ENCODE data around the gene THAP8.
"Not testable (repeated sequence)": the region's sequence is repeated elsewhere in the genome, so short reads cannot be mapped to it uniquely, and the experiment has no call there.

The THAP8 gene

DNA sequence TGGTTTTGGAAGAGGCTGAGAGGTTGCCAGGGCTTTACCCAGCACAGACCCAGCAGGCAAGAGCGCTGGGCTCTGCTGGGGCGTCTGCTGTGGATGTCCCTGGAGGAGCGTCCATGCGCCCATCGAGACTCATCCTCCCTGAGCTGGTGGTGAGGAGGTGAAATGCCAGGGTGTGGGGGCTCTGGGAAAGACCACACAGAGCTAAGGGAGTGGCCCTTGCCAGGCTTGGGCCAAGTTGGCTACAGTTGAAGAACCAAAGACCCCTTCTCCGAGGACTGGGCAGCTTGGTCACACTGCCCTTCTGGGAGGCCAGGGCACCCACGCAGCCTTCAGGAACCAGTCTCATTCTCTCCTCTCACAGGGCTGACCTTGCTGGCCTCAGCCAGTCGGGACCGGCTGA is 32.2 kb upstream of the THAP8 start:
- Histone ChIP-seq H3K4me1 (ENCODE audit: insufficient read depth, low read length) (no peaks in the 10 kb centered on the region), H3K27ac (ENCODE audit: low read length) (no peak overlapping the region), H3K27me3 (ENCODE audit: insufficient read depth, low read length) (no peaks in the 10 kb centered on the region), H3K4me3 (ENCODE audit: low read length) (no peak overlapping the region), H3K9ac (ENCODE audit: low read depth, low read length) (no peak overlapping the region), H3K36me3 (ENCODE audit: insufficient read depth, low read depth, low read length) (peaks cover 96% of the 10 kb centered on the region), H3K9me3 (ENCODE audit: insufficient read depth, low read depth, low read length) (no peaks in the 10 kb centered on the region)

DNA sequence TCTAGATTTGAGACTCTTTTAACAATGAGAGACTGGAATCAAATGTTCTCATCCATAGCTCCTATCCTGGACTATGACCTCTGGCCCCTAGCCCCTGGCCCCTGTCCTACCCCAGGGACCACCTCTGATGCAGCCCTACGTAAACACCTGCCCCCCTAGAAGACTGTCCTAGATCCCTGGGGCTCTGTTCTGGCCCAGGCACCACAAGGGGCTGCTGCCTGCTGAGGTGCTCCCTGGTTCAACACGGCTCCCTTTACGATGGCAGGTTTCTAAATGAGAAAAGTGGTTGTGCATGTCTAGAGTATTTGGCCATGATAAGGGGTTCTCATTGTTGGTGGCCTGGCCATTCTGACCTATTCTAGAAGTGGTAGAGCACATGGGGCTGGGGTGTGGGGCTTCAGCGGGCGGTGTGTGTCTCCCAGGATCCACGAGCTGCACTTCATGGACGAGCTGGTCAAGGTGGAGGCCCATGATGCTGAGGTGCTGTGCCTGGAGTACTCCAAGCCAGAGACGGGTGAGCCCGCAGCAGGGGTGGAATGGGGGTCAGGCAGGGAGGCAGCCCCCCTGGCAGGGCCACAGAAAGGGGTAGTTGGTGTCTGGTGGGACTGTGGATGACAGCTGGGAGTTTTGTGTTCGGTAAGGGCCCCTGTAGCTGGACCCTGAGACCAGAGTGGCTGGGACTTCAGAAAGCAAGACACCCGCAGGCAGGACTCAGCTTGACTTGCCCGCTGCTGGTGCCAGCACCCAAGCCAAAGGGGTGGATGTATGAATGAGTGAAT is 30.3 kb upstream of the THAP8 start:
- no peaks in the 10 kb centered on the region for H3K27me3 ChIP-seq (ENCODE audit: insufficient read depth, low read length)
- no peaks in the 10 kb centered on the region for H3K9me3 ChIP-seq (ENCODE audit: insufficient read depth, low read depth, low read length)
- H3K27ac ChIP-seq (ENCODE audit: low read length) = no peak overlapping the region
- peaks cover 90% of the 10 kb centered on the region for H3K36me3 ChIP-seq (ENCODE audit: insufficient read depth, low read depth, low read length)
- no peaks in the 10 kb centered on the region for H3K4me1 ChIP-seq (ENCODE audit: insufficient read depth, low read length)
- H3K9ac ChIP-seq (ENCODE audit: low read depth, low read length) = no peak overlapping the region
- no peak overlapping the region for H3K4me3 ChIP-seq (ENCODE audit: low read length)

DNA sequence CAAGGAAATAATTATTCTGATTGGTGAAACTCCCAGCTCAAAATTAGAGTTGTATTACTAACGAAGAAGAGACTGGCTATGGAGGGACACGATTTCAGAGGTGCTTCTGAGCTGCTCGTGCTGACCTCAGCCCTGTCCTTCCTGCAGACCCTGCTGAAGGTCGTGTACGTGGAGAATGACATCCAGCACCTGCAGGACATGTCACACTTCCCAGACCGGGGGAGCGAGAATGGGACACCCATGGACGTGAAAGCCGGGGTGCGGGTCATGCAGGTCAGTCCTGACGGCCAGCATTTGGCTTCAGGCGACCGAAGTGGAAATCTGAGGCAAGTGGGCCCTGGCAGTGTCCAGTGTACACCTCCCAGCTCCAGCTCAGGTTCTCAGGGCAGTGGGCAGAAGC is 28.8 kb upstream of the THAP8 start:
- Histone ChIP-seq H3K4me1 (ENCODE audit: insufficient read depth, low read length) (no peaks in the 10 kb centered on the region), H3K9me3 (ENCODE audit: insufficient read depth, low read depth, low read length) (no peaks in the 10 kb centered on the region), H3K4me3 (ENCODE audit: low read length) (no peak overlapping the region), H3K27me3 (ENCODE audit: insufficient read depth, low read length) (no peaks in the 10 kb centered on the region), H3K36me3 (ENCODE audit: insufficient read depth, low read depth, low read length) (peaks cover 87% of the 10 kb centered on the region), H3K9ac (ENCODE audit: low read depth, low read length) (no peak overlapping the region), H3K27ac (ENCODE audit: low read length) (no peak overlapping the region)

DNA sequence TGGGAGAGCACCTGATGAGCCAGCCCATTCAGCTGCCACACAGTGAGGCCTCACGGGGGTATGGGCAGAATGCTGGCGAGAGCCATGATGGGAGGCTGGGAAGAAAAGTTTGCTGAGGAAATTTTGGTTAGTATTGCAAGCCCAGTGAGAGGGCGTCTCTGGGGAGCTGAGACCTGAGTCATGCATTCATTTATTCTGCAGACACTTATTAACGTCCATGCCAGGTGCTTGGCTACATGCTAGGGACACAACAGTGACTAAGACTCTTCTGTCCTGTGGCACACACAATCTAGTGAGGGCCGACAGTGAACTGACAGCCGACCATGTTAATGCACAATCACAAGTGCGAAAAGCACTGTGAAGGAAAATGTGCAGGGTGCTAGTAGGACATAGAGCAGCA is 27.8 kb upstream of the THAP8 start:
- no peak overlapping the region for H3K9ac ChIP-seq (ENCODE audit: low read depth, low read length)
- H3K27ac ChIP-seq (ENCODE audit: low read length) = no peak overlapping the region
- no peaks in the 10 kb centered on the region for H3K9me3 ChIP-seq (ENCODE audit: insufficient read depth, low read depth, low read length)
- peaks cover 88% of the 10 kb centered on the region for H3K36me3 ChIP-seq (ENCODE audit: insufficient read depth, low read depth, low read length)
- H3K27me3 ChIP-seq (ENCODE audit: insufficient read depth, low read length) = no peaks in the 10 kb centered on the region
- no peak overlapping the region for H3K4me3 ChIP-seq (ENCODE audit: low read length)
- H3K4me1 ChIP-seq (ENCODE audit: insufficient read depth, low read length) = no peaks in the 10 kb centered on the region

DNA sequence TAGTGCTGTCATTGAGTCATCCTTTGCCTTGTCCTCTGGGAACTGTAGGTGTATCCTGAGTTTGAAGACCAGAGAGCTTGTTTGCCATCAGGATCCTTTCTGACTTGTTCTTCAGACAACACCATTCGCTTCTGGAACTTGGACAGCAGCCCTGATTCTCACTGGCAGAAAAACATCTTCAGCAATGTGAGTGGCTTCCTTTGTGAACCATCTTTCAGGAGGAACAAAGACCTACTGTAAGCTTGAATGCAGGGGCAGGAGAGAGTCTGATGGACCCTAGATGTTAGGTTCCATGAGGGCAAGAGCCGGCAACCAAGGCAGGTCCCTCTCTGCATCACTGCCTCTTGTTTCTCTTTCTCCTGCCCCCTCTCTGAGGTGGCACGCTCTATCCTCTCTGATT is 27.3 kb upstream of the THAP8 start:
- Histone ChIP-seq H3K27me3 (ENCODE audit: insufficient read depth, low read length) (no peaks in the 10 kb centered on the region), H3K9ac (ENCODE audit: low read depth, low read length) (no peak overlapping the region), H3K4me1 (ENCODE audit: insufficient read depth, low read length) (no peaks in the 10 kb centered on the region), H3K36me3 (ENCODE audit: insufficient read depth, low read depth, low read length) (peaks cover 88% of the 10 kb centered on the region), H3K9me3 (ENCODE audit: insufficient read depth, low read depth, low read length) (no peaks in the 10 kb centered on the region), H3K27ac (ENCODE audit: low read length) (no peak overlapping the region), H3K4me3 (ENCODE audit: low read length) (no peak overlapping the region)

DNA sequence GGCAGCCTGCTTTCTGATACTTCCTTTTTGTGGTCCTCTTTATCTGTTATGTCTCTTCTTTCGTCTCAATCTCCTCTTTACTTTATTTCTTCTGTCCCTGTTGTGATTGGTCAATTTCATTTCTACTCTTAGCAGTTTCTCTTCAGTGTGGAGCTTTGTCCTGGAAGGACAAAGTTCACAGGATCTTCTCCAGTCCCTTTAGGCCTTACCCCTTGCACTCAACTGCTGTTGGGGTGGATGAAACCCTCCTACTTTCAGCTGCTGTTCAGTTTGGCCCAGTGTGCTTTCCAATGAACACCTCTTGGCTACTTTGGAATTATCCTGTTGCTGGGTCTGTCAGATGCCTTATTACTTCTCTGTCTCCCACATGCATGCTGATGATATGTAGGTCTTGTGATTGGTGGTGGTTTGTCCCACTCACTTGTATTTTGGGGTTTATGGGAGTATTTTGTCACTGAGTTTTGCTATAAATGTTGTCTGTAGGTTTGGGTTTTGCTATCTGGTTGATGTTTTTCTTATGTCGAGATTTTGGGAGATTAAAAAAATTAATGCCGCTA is 25.4 kb upstream of the THAP8 start:
- Histone ChIP-seq H3K9me3 (ENCODE audit: insufficient read depth, low read depth, low read length) (no peaks in the 10 kb centered on the region), H3K27me3 (ENCODE audit: insufficient read depth, low read length) (no peaks in the 10 kb centered on the region), H3K4me1 (ENCODE audit: insufficient read depth, low read length) (no peaks in the 10 kb centered on the region), H3K27ac (ENCODE audit: low read length) (no peak overlapping the region), H3K36me3 (ENCODE audit: insufficient read depth, low read depth, low read length) (peaks cover 88% of the 10 kb centered on the region), H3K9ac (ENCODE audit: low read depth, low read length) (no peak overlapping the region), H3K4me3 (ENCODE audit: low read length) (no peak overlapping the region)

DNA sequence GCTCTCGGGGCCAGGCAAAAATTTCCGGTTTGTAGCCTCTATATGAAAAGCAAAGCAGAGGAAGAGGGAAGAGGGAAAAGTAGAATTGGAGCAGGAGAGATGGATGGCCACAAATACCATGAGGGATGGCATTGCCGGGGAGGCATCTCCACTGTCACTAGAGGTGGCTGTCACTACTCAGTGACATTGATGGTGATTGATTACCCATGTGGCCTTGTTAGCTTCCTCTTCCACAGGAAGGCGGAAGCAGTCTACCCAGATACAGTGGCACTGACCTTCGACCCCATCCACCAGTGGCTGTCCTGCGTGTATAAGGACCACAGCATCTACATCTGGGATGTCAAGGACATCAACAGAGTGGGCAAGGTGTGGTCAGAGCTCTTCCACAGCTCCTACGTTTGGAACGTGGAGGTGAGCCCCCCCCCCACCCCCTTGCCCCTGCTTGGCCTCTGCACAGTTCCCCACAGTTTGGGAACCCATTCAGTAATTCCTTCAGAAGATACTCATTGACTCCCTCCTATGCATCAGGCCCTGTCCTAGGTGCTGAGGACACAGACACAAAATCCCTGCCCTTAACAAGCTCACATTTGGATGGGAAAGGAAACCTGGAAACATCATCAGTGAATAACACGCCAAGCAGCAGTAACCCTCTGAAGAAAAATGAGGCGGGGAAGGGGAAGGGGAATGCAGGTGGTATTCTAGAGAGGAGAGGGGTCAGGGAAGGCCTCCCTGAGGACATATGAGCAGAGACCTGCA is 19.2 kb upstream of the THAP8 start:
- H3K27me3 ChIP-seq (ENCODE audit: insufficient read depth, low read length) = no peaks in the 10 kb centered on the region
- H3K36me3 ChIP-seq (ENCODE audit: insufficient read depth, low read depth, low read length) = peaks cover 80% of the 10 kb centered on the region
- no peak overlapping the region for H3K4me3 ChIP-seq (ENCODE audit: low read length)
- H3K4me1 ChIP-seq (ENCODE audit: insufficient read depth, low read length) = no peaks in the 10 kb centered on the region
- no peaks in the 10 kb centered on the region for H3K9me3 ChIP-seq (ENCODE audit: insufficient read depth, low read depth, low read length)
- H3K27ac ChIP-seq (ENCODE audit: low read length) = no peak overlapping the region
- H3K9ac ChIP-seq (ENCODE audit: low read depth, low read length) = no peak overlapping the region

DNA sequence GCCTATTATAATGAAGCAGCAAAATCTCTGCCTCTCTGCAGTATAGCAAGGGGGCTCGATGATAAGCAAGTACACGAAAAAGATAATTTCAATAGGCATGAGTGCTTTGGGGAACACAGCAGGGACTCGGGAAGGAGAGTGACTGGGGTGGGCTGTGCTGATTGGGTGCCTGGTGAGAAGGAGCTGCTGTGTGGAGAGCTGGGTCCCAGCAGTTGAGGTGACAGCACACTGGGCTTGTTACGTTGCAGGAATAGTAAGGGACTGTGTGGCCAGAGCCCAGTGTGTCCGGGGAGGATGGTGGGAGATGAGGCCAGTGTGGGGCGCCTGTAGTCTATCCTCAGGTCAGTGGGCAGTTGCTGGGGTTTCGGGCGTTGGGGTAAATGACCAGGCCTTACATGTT is 18.0 kb upstream of the THAP8 start:
- Histone ChIP-seq H3K4me1 (ENCODE audit: insufficient read depth, low read length) (no peaks in the 10 kb centered on the region), H3K4me3 (ENCODE audit: low read length) (no peak overlapping the region), H3K9me3 (ENCODE audit: insufficient read depth, low read depth, low read length) (no peaks in the 10 kb centered on the region), H3K9ac (ENCODE audit: low read depth, low read length) (no peak overlapping the region), H3K27ac (ENCODE audit: low read length) (no peak overlapping the region), H3K27me3 (ENCODE audit: insufficient read depth, low read length) (no peaks in the 10 kb centered on the region), H3K36me3 (ENCODE audit: insufficient read depth, low read depth, low read length) (peaks cover 80% of the 10 kb centered on the region)

DNA sequence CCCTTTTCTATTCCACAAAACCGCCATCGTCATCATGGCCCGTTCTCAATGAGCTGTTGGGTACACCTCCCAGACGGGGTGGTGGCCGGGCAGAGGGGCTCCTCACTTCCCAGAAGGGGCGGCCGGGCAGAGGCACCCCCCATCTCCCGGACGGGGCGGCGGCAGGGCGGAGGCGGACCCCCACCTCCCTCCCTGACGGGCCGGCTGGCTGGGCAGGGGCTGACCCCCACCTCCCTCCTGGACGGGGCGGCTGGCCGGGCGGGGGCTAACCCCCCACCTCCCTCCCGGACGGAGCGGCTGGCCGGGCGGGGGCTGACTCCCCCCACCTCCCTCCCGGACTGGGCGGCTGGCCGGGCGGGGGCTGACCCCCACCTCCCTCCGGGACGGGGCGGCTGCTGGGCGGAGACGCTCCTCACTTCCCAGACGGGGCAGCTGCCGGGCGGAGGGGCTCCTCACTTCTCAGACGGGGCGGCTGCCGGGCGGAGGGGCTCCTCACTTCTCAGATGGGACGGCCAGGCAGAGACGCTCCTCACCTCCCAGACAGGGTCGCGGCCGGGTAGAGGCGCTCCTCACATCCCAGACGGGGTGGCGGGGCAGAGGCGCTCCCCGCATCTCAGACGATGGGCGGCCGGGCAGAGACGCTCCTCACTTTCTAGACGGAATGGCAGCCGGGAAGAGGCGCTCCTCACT is 14.9 kb upstream of the THAP8 start:
- H3K36me3 ChIP-seq (ENCODE audit: insufficient read depth, low read depth, low read length) = peaks cover 78% of the 10 kb centered on the region
- H3K4me3 ChIP-seq (ENCODE audit: low read length); H3K27me3 ChIP-seq (ENCODE audit: insufficient read depth, low read length); H3K4me1 ChIP-seq (ENCODE audit: insufficient read depth, low read length); H3K9me3 ChIP-seq (ENCODE audit: insufficient read depth, low read depth, low read length); H3K27ac ChIP-seq (ENCODE audit: low read length); H3K9ac ChIP-seq (ENCODE audit: low read depth, low read length): not testable (repeated sequence)

DNA sequence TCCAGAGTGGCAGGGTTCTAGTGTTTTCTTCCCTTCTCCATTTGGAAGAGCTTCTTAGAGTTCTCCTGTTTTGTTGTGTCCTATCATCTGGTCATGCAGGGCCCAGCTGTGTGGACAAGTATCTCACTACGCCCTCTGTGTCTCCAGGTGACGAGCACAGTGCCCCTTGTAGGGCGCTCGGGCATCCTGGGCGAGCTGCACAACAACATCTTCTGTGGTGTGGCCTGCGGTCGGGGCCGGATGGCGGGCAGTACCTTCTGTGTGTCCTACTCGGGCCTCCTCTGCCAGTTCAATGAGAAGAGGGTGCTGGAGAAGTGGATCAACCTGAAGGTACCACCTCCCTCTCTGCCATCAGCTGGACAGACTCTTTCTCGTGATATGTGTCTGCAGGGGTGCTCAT is 13.6 kb upstream of the THAP8 start:
- Histone ChIP-seq H3K36me3 (ENCODE audit: insufficient read depth, low read depth, low read length) (peaks cover 75% of the 10 kb centered on the region), H3K9me3 (ENCODE audit: insufficient read depth, low read depth, low read length) (no peaks in the 10 kb centered on the region), H3K27ac (ENCODE audit: low read length) (no peak overlapping the region), H3K9ac (ENCODE audit: low read depth, low read length) (no peak overlapping the region), H3K27me3 (ENCODE audit: insufficient read depth, low read length) (no peaks in the 10 kb centered on the region), H3K4me3 (ENCODE audit: low read length) (no peak overlapping the region), H3K4me1 (ENCODE audit: insufficient read depth, low read length) (no peaks in the 10 kb centered on the region)

DNA sequence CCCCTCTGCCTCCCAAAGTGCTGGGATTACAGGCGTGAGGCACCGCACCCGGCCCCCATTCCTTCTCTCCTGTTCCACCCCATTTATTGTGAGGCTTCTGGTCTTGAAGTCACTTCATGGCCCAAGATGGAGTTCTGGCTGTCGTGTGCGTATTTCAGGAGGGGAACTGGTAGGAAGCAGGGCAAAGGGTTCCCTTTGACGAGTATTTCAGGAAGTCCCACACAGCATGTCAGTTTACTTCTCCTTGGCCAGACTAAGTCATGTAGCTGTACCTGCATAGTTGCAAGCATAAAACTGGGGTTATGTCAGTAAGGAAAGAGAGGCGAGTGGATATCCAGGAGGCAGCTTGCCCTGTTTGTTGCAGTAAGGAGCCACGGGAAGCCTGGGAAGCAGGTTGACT is 10.7 kb upstream of the THAP8 start:
- H3K9me3 ChIP-seq (ENCODE audit: insufficient read depth, low read depth, low read length) = no peaks in the 10 kb centered on the region
- no peaks in the 10 kb centered on the region for H3K4me1 ChIP-seq (ENCODE audit: insufficient read depth, low read length)
- H3K27ac ChIP-seq (ENCODE audit: low read length) = no peak overlapping the region
- no peaks in the 10 kb centered on the region for H3K27me3 ChIP-seq (ENCODE audit: insufficient read depth, low read length)
- no peak overlapping the region for H3K9ac ChIP-seq (ENCODE audit: low read depth, low read length)
- peaks cover 79% of the 10 kb centered on the region for H3K36me3 ChIP-seq (ENCODE audit: insufficient read depth, low read depth, low read length)
- H3K4me3 ChIP-seq (ENCODE audit: low read length) = no peak overlapping the region
